DND-41 (cell line): ENCODE data around the gene DZIP3.

Experiments used
- ATAC-seq: fragments of 200-7000 bp; cut with Tn5 transposase; 3 replicates; pipeline ENCODE4 v1.9.1; 2021; ENCODE audit warnings: low read depth; ENCODE audit not compliant: insufficient read depth
- DNase-seq: peaks from one replicate; pipeline ENCODE4 v3.0.0-alpha.2; 2020
- H2AFZ ChIP-seq: 2 replicates; pipeline ENCODE4 v1.6.0; 2012; ENCODE audit warnings: low read depth, low read length
- H3K27ac ChIP-seq: 2 replicates; pipeline ENCODE4 v1.5.1; 2012; ENCODE audit warnings: low read length, inconsistent platforms
- H3K27me3 ChIP-seq: fragments of 200-600 bp; sonication (generic); 2 replicates; pipeline ENCODE4 v1.6.0; 2012; ENCODE audit warnings: low read length, mild to moderate bottlenecking, inconsistent platforms; ENCODE audit not compliant: insufficient read depth, poor library complexity
- H3K36me3 ChIP-seq: 2 replicates; pipeline ENCODE4 v1.5.1; 2012; ENCODE audit warnings: low read length, inconsistent platforms; ENCODE audit not compliant: insufficient read depth
- H3K4me1 ChIP-seq: 2 replicates; pipeline ENCODE4 v1.5.1; 2012; ENCODE audit warnings: mild to moderate bottlenecking, low read length; ENCODE audit not compliant: insufficient read depth
- H3K4me2 ChIP-seq: 2 replicates; pipeline ENCODE4 v1.6.0; 2012; ENCODE audit warnings: mild to moderate bottlenecking, moderate library complexity, low read length, inconsistent platforms; ENCODE audit not compliant: insufficient read depth
- H3K4me3 ChIP-seq, 2 experiments: fragments of 200-600 bp in 1 of 2; shearing (Covaris generic) in 1 of 2; 2 replicates each; pipeline ENCODE4 v1.5.1; 2012 to 2016; ENCODE audit warnings: inconsistent platforms in 2 of 2, low read length in 2 of 2, mild to moderate bottlenecking in 2 of 2, low read depth in 1 of 2, moderate library complexity in 1 of 2
- H3K79me2 ChIP-seq: 2 replicates; pipeline ENCODE4 v1.6.0; 2012; ENCODE audit warnings: low read length, inconsistent platforms; ENCODE audit not compliant: insufficient read depth
- H3K9ac ChIP-seq: 2 replicates; pipeline ENCODE4 v1.6.0; 2012; ENCODE audit warnings: low read depth, mild to moderate bottlenecking, inconsistent platforms, low read length, moderate library complexity
- H3K9me3 ChIP-seq: 2 replicates; pipeline ENCODE4 v1.5.1; 2012; ENCODE audit warnings: low read length, moderate library complexity, mild to moderate bottlenecking, inconsistent platforms; ENCODE audit not compliant: insufficient read depth, severe bottlenecking
- H4K20me1 ChIP-seq: 2 replicates; pipeline ENCODE4 v1.6.0; 2012; ENCODE audit warnings: low read length; ENCODE audit not compliant: insufficient read depth
- CTCF ChIP-seq: IDR thresholded peaks from 2 replicates; pipeline ENCODE4 v1.5.1; 2012; ENCODE audit warnings: borderline replicate concordance, low read length, moderate library complexity, mild to moderate bottlenecking; ENCODE audit not compliant: poor library complexity, severe bottlenecking; ENCODE audit errors: extremely low read depth
- EZH2 ChIP-seq: IDR thresholded peaks from 3 replicates; pipeline ENCODE4 v1.6.1; 2012; ENCODE audit warnings: borderline replicate concordance, low read depth, mild to moderate bottlenecking, moderate library complexity, low read length, inconsistent platforms; ENCODE audit not compliant: severe bottlenecking

DZIP3 gene

GRCh38 chr3:108667312-108667711, 77.8 kb downstream of the DZIP3 start:
- no peaks in the 10 kb centered on the region for H3K27me3 ChIP-seq
- no peak for TF ChIP-seq EZH2
- TF ChIP-seq CTCF, result no peak
- no peak overlapping the region for H3K9ac ChIP-seq
- no peak overlapping the region for H3K4me3 ChIP-seq
- H3K4me2 ChIP-seq, result no peak overlapping the region
- H4K20me1 ChIP-seq, result no peaks in the 10 kb centered on the region
- ATAC-seq, result peak; percentile 76; the same call in 2 of the 3 replicates
- DNase-seq, result no peak
- H3K27ac ChIP-seq, result no peak overlapping the region
- H3K9me3 ChIP-seq, result no peaks in the 10 kb centered on the region
- no peaks in the 10 kb centered on the region for H3K36me3 ChIP-seq
- no peaks in the 10 kb centered on the region for H3K79me2 ChIP-seq
- peaks cover 12% of the 10 kb centered on the region for H3K4me1 ChIP-seq
- no peak overlapping the region for H2AFZ ChIP-seq

DNA sequence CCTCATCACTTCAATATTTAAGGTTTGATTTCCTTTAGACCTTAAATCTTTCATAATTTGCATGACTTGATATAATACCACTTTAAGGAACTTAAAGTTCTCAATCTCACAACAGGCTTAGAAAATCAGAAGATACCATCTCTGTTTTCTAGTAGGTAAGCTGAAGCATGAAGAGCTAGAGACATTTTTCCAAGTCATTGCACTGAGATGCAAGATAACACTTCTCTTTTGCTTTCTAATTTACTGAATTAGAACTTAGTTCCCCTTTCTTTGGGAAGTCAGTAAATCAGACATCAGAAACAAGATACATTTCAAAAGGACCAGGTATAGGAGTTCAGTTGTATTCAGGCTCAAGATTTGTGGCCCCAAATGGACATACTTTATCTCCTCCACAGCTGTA, 79.7 kb downstream of the DZIP3 start:
- ATAC-seq, result no peak
- Histone ChIP-seq H2AFZ (no peak overlapping the region), H3K27me3 (no peaks in the 10 kb centered on the region), H3K79me2 (no peaks in the 10 kb centered on the region), H3K9ac (no peak overlapping the region), H4K20me1 (no peaks in the 10 kb centered on the region), H3K27ac (no peak overlapping the region), H3K36me3 (no peaks in the 10 kb centered on the region), H3K9me3 (no peaks in the 10 kb centered on the region), H3K4me2 (no peak overlapping the region), H3K4me1 (peaks cover 10% of the 10 kb centered on the region), H3K4me3 (no peak overlapping the region)
- TF ChIP-seq CTCF (no peak), EZH2 (no peak)
- DNase-seq, result no peak

DNA sequence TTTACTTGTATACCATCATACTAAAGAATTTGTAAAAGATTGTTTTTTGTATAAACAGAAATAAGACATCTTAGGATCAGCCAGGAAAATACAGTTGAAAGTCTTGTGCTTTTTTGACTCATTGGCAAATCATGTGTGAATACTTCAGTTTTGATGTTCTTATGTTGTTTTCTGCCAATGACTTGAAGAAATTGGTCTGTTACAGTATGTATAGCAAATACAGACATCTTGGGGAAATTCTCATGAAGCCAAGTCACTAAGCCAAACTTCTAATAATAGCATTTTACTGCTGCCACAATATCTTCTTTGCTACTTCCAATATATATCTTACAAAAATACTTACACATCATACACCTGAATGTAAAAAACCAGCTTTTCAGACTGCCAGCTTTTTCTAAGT, 83.2 kb downstream of the DZIP3 start:
- ATAC-seq (no peak), DNase-seq (no peak)
- Histone ChIP-seq H3K4me2 (no peak overlapping the region), H3K27ac (no peak overlapping the region), H4K20me1 (no peaks in the 10 kb centered on the region), H3K9me3 (no peaks in the 10 kb centered on the region), H3K4me1 (peaks cover under 1% of the 10 kb centered on the region; the same call in 1 of the 2 replicates), H3K9ac (no peak overlapping the region), H3K4me3 (no peak overlapping the region), H3K27me3 (no peaks in the 10 kb centered on the region), H3K36me3 (no peaks in the 10 kb centered on the region), H2AFZ (no peak overlapping the region), H3K79me2 (no peaks in the 10 kb centered on the region)
- TF ChIP-seq EZH2, result no peak
- TF ChIP-seq CTCF, result no peak
